Endothelial cell of umbilical vein (primary cell): ENCODE measurements around the gene DYNC1LI1. TPM values are rescaled to one million over a fixed set of nuclear protein-coding genes. Genes with fewer than 3 reads are reported as not detected.
A peak's percentile ranks its signal among the peaks of the same experiment; 100 is the strongest.

ENCODE experiments used
- BruUV-seq: library from RNA; stranded (reverse); fragments of 400-500 nt; replicated peaks from 2 replicates; lab custom pipeline; 2021; lab: Mats Ljungman, UMichigan
- CTCF ChIA-PET: fragments of 300-600, 350-600 bp; sonication (Branson Sonifier 250); formaldehyde crosslinking; loops from one replicate; lab custom pipeline; 2021; ENCODE audit warnings: antibody characterized with exemption, inconsistent platforms; lab: Charles Lee
- POLR2A ChIA-PET: fragments of 300-600, 350-600 bp; sonication (Branson Sonifier 250); formaldehyde crosslinking; loops from one replicate; lab custom pipeline; 2021; ENCODE audit warnings: antibody characterized with exemption, inconsistent platforms; lab: Charles Lee
- DNase-seq: peaks from one replicate; pipeline ENCODE4 v3.0.0-alpha.2; 2011; ENCODE audit warnings: low read depth, low spot score
- FAIRE-seq: peaks from 2 replicates; lab custom pipeline; 2011; peaks lifted over from hg19 to GRCh38; lab: Jason Lieb, UNC
- H2AFZ ChIP-seq: 2 replicates; pipeline ENCODE4 v1.6.0; 2012; ENCODE audit warnings: low read depth, low read length, control low read depth, inconsistent platforms
- H3K27ac ChIP-seq: 2 replicates; pipeline ENCODE4 v1.5.1; 2011; ENCODE audit warnings: low read depth, mild to moderate bottlenecking, control low read depth, low read length, moderate library complexity; ENCODE audit not compliant: insufficient read depth
- H3K27me3 ChIP-seq, 2 experiments: 2 replicates each; pipeline versions ENCODE4 v1.6.0 to v1.6.1; 2011; ENCODE audit warnings: low read length in 2 of 2, mixed read lengths in 1 of 2; ENCODE audit not compliant: control insufficient read depth in 2 of 2, insufficient read depth in 2 of 2
- H3K36me3 ChIP-seq, 2 experiments: 2 replicates in 1 of 2; 3 replicates in 1 of 2; pipeline ENCODE4 v1.5.1; 2011; ENCODE audit warnings: low read length in 2 of 2, mild to moderate bottlenecking in 1 of 2, moderate library complexity in 1 of 2; ENCODE audit not compliant: control insufficient read depth in 2 of 2, insufficient read depth in 2 of 2; ENCODE audit errors: extremely low read depth in 1 of 2
- H3K4me1 ChIP-seq: 3 replicates; pipeline ENCODE4 v1.5.1; 2011; ENCODE audit warnings: mild to moderate bottlenecking, low read length; ENCODE audit not compliant: control insufficient read depth, insufficient read depth; ENCODE audit errors: extremely low read depth
- H3K4me2 ChIP-seq: 2 replicates; pipeline ENCODE4 v1.6.1; 2011; ENCODE audit warnings: low read length, control low read depth, mixed read lengths; ENCODE audit not compliant: insufficient read depth
- H3K4me3 ChIP-seq, 3 experiments: fragments of 200-600 bp in 1 of 3; sonication (generic), shearing (Covaris generic) in 1 of 3; replicated peaks in 1 of 3; 2 replicates each; pipeline ENCODE4 v1.5.1; 2011 to 2016; ENCODE audit warnings: control low read depth in 3 of 3, low read length in 3 of 3, mild to moderate bottlenecking in 2 of 3, inconsistent platforms in 1 of 3, low read depth in 1 of 3, moderate library complexity in 1 of 3; ENCODE audit not compliant: insufficient read depth in 1 of 3
- H3K79me2 ChIP-seq: 2 replicates; pipeline ENCODE4 v1.6.0; 2012; ENCODE audit warnings: low read length, inconsistent platforms; ENCODE audit not compliant: control insufficient read depth, insufficient read depth
- H3K9ac ChIP-seq: replicated peaks from 2 replicates; pipeline ENCODE3; 2011; ENCODE audit warnings: low read length, control low read depth; ENCODE audit not compliant: insufficient read depth; ENCODE audit errors: extremely low read depth
- H3K9me1 ChIP-seq: replicated peaks from 3 replicates; pipeline ENCODE4 v1.6.0; 2011; ENCODE audit warnings: mild to moderate bottlenecking, low read length; ENCODE audit not compliant: control insufficient read depth, insufficient read depth; ENCODE audit errors: extremely low read depth
- H3K9me3 ChIP-seq: replicated peaks from 2 replicates; pipeline ENCODE4 v1.5.1; 2012; ENCODE audit warnings: low read length, inconsistent platforms; ENCODE audit not compliant: control insufficient read depth, insufficient read depth
- H4K20me1 ChIP-seq: replicated peaks from 2 replicates; pipeline ENCODE3; 2011; ENCODE audit warnings: mild to moderate bottlenecking, low read length; ENCODE audit not compliant: control insufficient read depth, insufficient read depth; ENCODE audit errors: extremely low read depth
- CTCF ChIP-seq, 2 donors: IDR thresholded peaks; 1 replicate in 1 of 2; 2 replicates in 1 of 2; pipeline ENCODE4 v1.5.1; 2011; ENCODE audit warnings: low read length in 2 of 2, mild to moderate bottlenecking in 2 of 2, moderate library complexity in 2 of 2, control low read depth in 1 of 2, inconsistent platforms in 1 of 2, low read depth in 1 of 2; ENCODE audit not compliant: insufficient read depth in 1 of 2; ENCODE audit errors: extremely low read depth in 1 of 2
- EZH2 ChIP-seq: IDR thresholded peaks from 2 replicates; pipeline ENCODE4 v1.6.1; 2012; ENCODE audit warnings: borderline replicate concordance, low read depth, mild to moderate bottlenecking, moderate library complexity, low read length, inconsistent platforms; ENCODE audit not compliant: severe bottlenecking
- FOS ChIP-seq: IDR thresholded peaks from 2 replicates; pipeline ENCODE4 v1.6.1; 2011; ENCODE audit warnings: mild to moderate bottlenecking, low read length, moderate library complexity, borderline replicate concordance; ENCODE audit not compliant: insufficient read depth
- GATA2 ChIP-seq: IDR thresholded peaks from 2 replicates; pipeline ENCODE4 v1.7.0; 2011; ENCODE audit warnings: low read depth, mild to moderate bottlenecking, moderate library complexity, mixed read lengths, low read length; ENCODE audit not compliant: insufficient read length, insufficient read depth
- JUN ChIP-seq: IDR thresholded peaks from 2 replicates; pipeline ENCODE4 v1.6.1; 2011; ENCODE audit warnings: borderline replicate concordance, low read depth; ENCODE audit not compliant: insufficient read length, insufficient read depth
- MYC ChIP-seq: IDR thresholded peaks from one replicate; pipeline ENCODE4 v1.6.1; 2011; ENCODE audit warnings: mild to moderate bottlenecking, low read depth, low read length
- POLR2A ChIP-seq: IDR thresholded peaks from 2 replicates; pipeline ENCODE4 v1.6.1; 2012; ENCODE audit warnings: low read depth, mild to moderate bottlenecking, control low read depth, low read length
- POLR2AphosphoS5 ChIP-seq: IDR thresholded peaks from 2 replicates; pipeline ENCODE4 v1.6.1; 2012; ENCODE audit warnings: low read depth, mild to moderate bottlenecking, control low read depth, low read length, moderate library complexity; ENCODE audit not compliant: insufficient read depth
- dilution Hi-C: fragments of 300-500 bp; cut with MboI; formaldehyde crosslinking; loops from one replicate; pipeline ENCODE4 v1.15.0; 2019; ENCODE audit warnings: low sequenced_read_pairs; ENCODE audit not compliant: extremely low pct_ligation_motif_present
- intact Hi-C: fragments of 100-400 bp; cut with micrococcal nuclease; formaldehyde crosslinking; loops from one replicate; pipeline ENCODE4 v1.10.0; 2022
- polyA plus RNA-seq, 4 experiments: library from polyadenylated mRNA; depleted of rRNA in 3 of 4; stranded (reverse) in 3 of 4; unstranded in 1 of 4; fragments of >200 nt; gene quantifications; 2 replicates each; pipeline versions ENCODE4 v1.2.1 to v1.2.3, GENCODE V29; 2011 to 2012; ENCODE audit warnings: missing spikeins in 1 of 4
- total RNA-seq: library from RNA; stranded (reverse); gene quantifications from 2 replicates; pipeline ENCODE4 v1.2.3, GENCODE V29; 2021
- TF ChIP-seq, protein P1 (sequence below): IDR thresholded peaks from 2 replicates; pipeline ENCODE4 v1.6.1; 2011; ENCODE audit not compliant: insufficient read depth, insufficient read length

Gene DYNC1LI1
- total and polyA plus RNA-seq, 2 donors (not counting 3 experiments of a cell fraction or from before 2014, with no cell fraction given) = 14.9 to 47.6 TPM

DNA sequence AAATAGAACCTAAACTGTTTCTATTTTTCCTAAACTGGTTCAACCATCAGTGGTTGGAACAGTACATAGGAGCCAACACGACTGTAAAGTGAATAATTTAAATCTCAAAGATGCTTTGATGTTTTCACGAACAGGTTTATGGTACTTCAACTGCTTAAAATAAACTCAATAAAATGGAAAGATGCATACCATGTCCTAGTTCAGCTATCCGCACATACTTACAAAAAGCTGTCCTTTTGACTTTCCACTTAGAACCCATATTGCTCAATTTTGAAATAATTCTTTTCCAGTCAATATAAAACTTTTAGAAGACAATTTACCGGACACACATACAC, 68.9 kb downstream of the DYNC1LI1 start:
- ChIA-PET CTCF (interaction anchor here (0.6 to 3.9 kb wide), 7 partner anchors 8 to 127 kb away, joined by 3 to 13 read pairs (median 3); no protein-coding TSS in a partner anchor), POLR2A (interaction anchor here (1.3 kb wide), 1 partner anchor 183 kb away, joined by 3 read pairs; the partner anchor contains the start of gene CNOT10)
- peak overlapping the region; percentile 92 for H3K4me2 ChIP-seq
- peak overlapping the region; percentile 8 for H2AFZ ChIP-seq
- intact Hi-C loops = loop anchor here (1.0 to 2.0 kb wide), 3 partner anchors 31 to 324 kb away; partner anchors contain the start of gene DYNC1LI1
- no peaks in the 10 kb centered on the region for H3K36me3 ChIP-seq
- peak overlapping the region; percentile 87 for H3K27ac ChIP-seq
- peak overlapping the region; percentile 72 to 89 (median 81) for H3K4me3 ChIP-seq
- H3K9ac ChIP-seq = peak overlapping the region; percentile 94
- FAIRE-seq = no peak
- H3K27me3 ChIP-seq = no peaks in the 10 kb centered on the region
- TF ChIP-seq POLR2AphosphoS5 (no peak), MYC (no peak), EZH2 (no peak), GATA2 (no peak), FOS (no peak), JUN (no peak), CTCF (IDR thresholded peaks at IDR 0.05; ENCODE audit: extremely low read depth in 1 of 2, insufficient read depth in 1 of 2, low read depth in 1 of 2, low read length in 2 of 2) (no peak), POLR2A (no peak)
- TF ChIP-seq, protein P1, sequence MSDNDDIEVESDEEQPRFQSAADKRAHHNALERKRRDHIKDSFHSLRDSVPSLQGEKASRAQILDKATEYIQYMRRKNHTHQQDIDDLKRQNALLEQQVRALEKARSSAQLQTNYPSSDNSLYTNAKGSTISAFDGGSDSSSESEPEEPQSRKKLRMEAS = no peak
- no peak for DNase-seq
- peaks cover 19% of the 10 kb centered on the region for H3K4me1 ChIP-seq
- dilution Hi-C loops = no loop called here
- no peaks in the 10 kb centered on the region for H3K9me1 ChIP-seq
- no peaks in the 10 kb centered on the region for H3K9me3 ChIP-seq
- BruUV-seq = no TSS peak
- no peaks in the 10 kb centered on the region for H4K20me1 ChIP-seq
- peaks cover 28% of the 10 kb centered on the region for H3K79me2 ChIP-seq
